Peyer's patch (tissue), 4 donors: ENCODE measurements around the gene PRLHR.

ENCODE experiments used
- POLR2A ChIP-seq, 2 donors: fragments of 450-650 bp; IDR thresholded peaks; one replicate each; pipeline ENCODE4 v1.5.1; 2017; ENCODE audit warnings: antibody characterized with exemption in 2 of 2, mild to moderate bottlenecking in 2 of 2, moderate library complexity in 2 of 2
- TF ChIP-seq, protein P1 (sequence below), 6 experiments: fragments of 450-650 bp in 4 of 6; fragments of 200-600 bp in 2 of 6; sonication (generic) in 1 of 6; IDR thresholded peaks; one replicate each; pipeline ENCODE4 v1.5.1; 2017 to 2019; ENCODE audit warnings: antibody characterized with exemption in 6 of 6, mild to moderate bottlenecking in 3 of 6, moderate library complexity in 1 of 6

DNA sequence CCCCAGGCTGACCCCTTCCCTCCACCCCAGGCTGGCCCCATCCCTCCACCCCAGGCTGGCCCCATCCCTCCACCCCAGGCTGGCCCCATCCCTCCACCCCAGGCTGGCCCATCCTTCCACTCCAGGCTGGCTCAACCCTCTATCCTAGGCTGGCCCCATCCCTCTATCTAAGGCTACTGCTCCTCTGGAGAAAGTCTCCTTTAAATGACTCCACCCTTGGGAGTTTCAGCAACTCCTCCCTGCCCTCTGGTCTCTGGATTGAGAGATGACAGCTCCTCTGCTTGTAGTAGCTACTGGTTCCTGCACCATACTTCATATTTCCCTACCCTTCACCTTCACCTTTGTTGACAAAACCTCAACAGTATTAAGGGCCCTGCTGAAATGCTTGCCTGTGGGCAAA is 8.5 kb downstream of the PRLHR start:
- TF ChIP-seq, protein P1, sequence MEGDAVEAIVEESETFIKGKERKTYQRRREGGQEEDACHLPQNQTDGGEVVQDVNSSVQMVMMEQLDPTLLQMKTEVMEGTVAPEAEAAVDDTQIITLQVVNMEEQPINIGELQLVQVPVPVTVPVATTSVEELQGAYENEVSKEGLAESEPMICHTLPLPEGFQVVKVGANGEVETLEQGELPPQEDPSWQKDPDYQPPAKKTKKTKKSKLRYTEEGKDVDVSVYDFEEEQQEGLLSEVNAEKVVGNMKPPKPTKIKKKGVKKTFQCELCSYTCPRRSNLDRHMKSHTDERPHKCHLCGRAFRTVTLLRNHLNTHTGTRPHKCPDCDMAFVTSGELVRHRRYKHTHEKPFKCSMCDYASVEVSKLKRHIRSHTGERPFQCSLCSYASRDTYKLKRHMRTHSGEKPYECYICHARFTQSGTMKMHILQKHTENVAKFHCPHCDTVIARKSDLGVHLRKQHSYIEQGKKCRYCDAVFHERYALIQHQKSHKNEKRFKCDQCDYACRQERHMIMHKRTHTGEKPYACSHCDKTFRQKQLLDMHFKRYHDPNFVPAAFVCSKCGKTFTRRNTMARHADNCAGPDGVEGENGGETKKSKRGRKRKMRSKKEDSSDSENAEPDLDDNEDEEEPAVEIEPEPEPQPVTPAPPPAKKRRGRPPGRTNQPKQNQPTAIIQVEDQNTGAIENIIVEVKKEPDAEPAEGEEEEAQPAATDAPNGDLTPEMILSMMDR (IDR thresholded peaks at IDR 0.05): no peak
- no peak for TF ChIP-seq POLR2A (IDR thresholded peaks at IDR 0.05)
